ENCODE measurements around the gene MORN1.

Gene MORN1

GRCh38 chr1:2379733-2380404, 11.5 kb downstream of the MORN1 start:
- Histone ChIP-seq H3K9me3 (no peaks in the 10 kb centered on the region), H3K27me3 (no peaks in the 10 kb centered on the region)

GRCh38 chr1:2378956-2379732, 12.2 kb downstream of the MORN1 start:
- TF ChIP-seq CTCF (IDR thresholded peaks at IDR 0.05; ENCODE audit: low read depth, low read length) = no peak
- Histone ChIP-seq H3K36me3 (no peaks in the 10 kb centered on the region), H3K27me3 (no peaks in the 10 kb centered on the region), H3K4me3 (ENCODE audit: low read depth, low read length) (no peak overlapping the region), H3K4me1 (peaks cover 6% of the 10 kb centered on the region; the same call in 1 of the 2 replicates), H3K9me3 (no peaks in the 10 kb centered on the region)
- no peak for DNase-seq

More at GRCh38 chr1:2379733-2380404, 11.5 kb downstream of the MORN1 start:
- Histone ChIP-seq H3K4me1 (peaks cover 6% of the 10 kb centered on the region; the same call in 1 of the 2 replicates), H3K4me3 (ENCODE audit: low read depth, low read length) (no peak overlapping the region), H3K36me3 (no peaks in the 10 kb centered on the region)
- no peak for TF ChIP-seq CTCF (IDR thresholded peaks at IDR 0.05; ENCODE audit: low read depth, low read length)
- DNase-seq = no peak

DNA sequence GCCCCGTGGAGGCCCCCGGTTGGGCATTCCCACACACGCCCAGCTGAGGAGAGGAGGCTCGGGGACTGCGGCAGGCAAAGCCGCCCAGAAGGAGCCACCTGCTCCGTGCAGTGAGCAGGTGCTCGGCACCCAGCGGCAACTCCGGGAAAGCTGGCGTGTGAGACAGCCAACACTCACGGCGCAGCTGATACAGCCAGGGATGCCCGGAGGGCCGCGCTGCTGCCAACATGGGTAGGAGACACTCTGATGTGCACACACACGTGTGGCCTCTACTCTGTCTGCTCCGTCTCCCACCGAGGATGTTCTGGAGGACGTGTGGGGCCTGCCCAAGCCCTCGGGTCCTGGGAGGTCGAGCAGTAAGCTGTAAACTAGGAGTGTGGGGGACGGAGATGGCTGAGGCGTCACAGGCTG, 12.9 kb downstream of the MORN1 start:
- Histone ChIP-seq H3K4me3 (ENCODE audit: low read depth, low read length) (no peak overlapping the region), H3K9me3 (no peaks in the 10 kb centered on the region), H3K36me3 (no peaks in the 10 kb centered on the region), H3K4me1 (peaks cover 6% of the 10 kb centered on the region; the same call in 1 of the 2 replicates), H3K27me3 (no peaks in the 10 kb centered on the region)
- DNase-seq = no peak
- TF ChIP-seq CTCF (IDR thresholded peaks at IDR 0.05; ENCODE audit: low read depth, low read length) = no peak

DNA sequence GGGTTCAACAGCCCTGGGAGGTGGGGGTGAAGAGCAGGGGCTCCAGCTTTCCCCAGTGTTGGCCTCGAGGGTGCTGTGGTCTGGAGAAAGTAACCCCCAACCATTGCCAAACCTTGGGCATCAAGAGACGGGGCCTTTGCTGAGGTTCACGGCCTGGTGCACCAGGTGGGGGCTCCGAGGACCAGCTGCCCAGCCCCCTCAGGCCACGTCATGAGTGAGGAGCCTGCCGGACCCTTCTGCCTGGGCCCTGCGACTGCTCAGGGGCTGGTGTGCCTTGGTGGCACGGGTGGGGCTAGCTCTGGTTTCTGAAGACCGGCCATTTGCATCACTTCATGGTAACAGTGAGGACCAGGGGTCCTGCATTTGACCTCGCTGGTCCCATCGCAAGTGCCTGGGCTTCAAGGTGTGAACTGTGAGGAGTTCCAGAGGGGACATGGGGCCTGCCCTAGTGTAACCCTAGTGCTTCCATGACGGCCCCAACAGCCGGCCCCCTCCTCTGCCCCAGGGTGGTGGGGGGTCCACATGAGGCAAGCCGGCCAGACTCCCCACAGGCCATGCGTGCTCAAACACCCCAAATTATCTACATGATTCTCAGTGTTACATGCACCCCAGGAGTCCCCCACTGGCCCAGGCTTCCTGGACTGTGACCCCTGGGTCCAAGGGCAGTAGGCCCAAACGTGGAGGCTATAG, 13.5 kb downstream of the MORN1 start:
- peaks cover 6% of the 10 kb centered on the region; the same call in 1 of the 2 replicates for H3K4me1 ChIP-seq
- no peak overlapping the region for H3K4me3 ChIP-seq (ENCODE audit: low read depth, low read length)

DNA sequence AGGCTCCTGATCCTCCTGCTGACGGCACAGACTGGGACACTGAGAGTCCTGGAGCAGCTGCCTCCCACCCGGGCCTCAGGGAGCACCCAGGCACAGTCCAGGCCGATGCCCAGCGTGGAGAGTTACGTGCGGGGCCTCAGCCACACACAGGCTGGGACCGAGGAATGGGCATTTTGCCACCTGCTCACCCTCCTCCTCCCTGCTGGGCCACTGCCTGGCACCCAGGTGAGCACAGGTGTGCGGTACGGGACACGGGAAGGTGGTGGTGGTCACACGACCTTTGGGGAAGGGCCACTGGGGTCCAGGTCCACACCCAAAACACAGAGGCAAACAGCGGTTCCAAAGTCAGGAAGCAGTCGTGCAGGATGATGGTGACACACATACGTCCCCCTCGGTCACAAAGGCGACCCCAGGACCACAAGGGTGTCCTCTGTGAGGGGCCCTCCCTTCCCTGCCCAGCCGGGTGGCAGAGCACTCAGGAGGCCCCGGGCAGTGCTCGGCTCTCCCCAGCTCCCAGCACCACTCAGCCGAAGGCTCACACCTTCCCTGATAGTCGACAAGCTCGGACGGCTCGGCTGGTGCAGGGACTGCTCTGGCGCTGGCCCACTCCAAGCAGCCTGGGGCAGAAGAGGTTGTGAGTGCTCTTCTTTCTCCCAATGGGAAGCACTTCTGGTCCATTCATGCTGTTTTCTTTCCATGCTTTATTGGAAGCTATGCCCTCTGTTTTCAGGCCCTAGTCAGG, 14.3 kb downstream of the MORN1 start:
- Histone ChIP-seq H3K4me3 (ENCODE audit: low read depth, low read length) (no peak overlapping the region), H3K4me1 (peaks cover 6% of the 10 kb centered on the region; the same call in 1 of the 2 replicates), H3K9me3 (no peaks in the 10 kb centered on the region), H3K27me3 (no peaks in the 10 kb centered on the region), H3K36me3 (no peaks in the 10 kb centered on the region)
- TF ChIP-seq CTCF (IDR thresholded peaks at IDR 0.05; ENCODE audit: low read depth, low read length) = no peak
- DNase-seq = no peak

More for the DNA sequence above, 13.5 kb downstream of the MORN1 start:
- Histone ChIP-seq H3K36me3 (no peaks in the 10 kb centered on the region), H3K9me3 (no peaks in the 10 kb centered on the region), H3K27me3 (no peaks in the 10 kb centered on the region)
- no peak for DNase-seq
- TF ChIP-seq CTCF (IDR thresholded peaks at IDR 0.05; ENCODE audit: low read depth, low read length) = no peak

All from BE2C (cell line).